H9 (cell line): ENCODE data around the gene H2BK1. TPM values are rescaled to one million over a fixed set of nuclear protein-coding genes. Genes with fewer than 3 reads are reported as not detected.

Experiments used
- DNase-seq: peaks from one replicate; pipeline ENCODE4 v3.0.0-alpha.2; 2017
- H2AFZ ChIP-seq: one replicate; pipeline ENCODE4 v1.6.1; 2013; ENCODE audit warnings: mild to moderate bottlenecking, low read length, control low read depth, moderate library complexity
- H2AK5ac ChIP-seq: 2 replicates; pipeline ENCODE4 v1.6.1; 2013; ENCODE audit warnings: low read length, control low read depth, mixed read lengths; ENCODE audit not compliant: insufficient read length
- H2BK120ac ChIP-seq: one replicate; pipeline ENCODE4 v1.6.1; 2013; ENCODE audit warnings: low read depth, mild to moderate bottlenecking, low read length, control low read depth, inconsistent platforms; ENCODE audit not compliant: poor library complexity, severe bottlenecking
- H2BK12ac ChIP-seq: 2 replicates; pipeline ENCODE4 v1.6.1; 2013; ENCODE audit warnings: low read length, control low read depth, mixed read lengths, low read depth; ENCODE audit not compliant: insufficient read length
- H2BK15ac ChIP-seq: 2 replicates; pipeline ENCODE4 v1.6.1; 2013; ENCODE audit warnings: low read depth, low read length, control low read depth
- H2BK20ac ChIP-seq: one replicate; pipeline ENCODE4 v1.6.1; 2013; ENCODE audit warnings: low read depth, mild to moderate bottlenecking, low read length, control low read depth, inconsistent platforms; ENCODE audit not compliant: poor library complexity, severe bottlenecking
- H2BK5ac ChIP-seq: 2 replicates; pipeline ENCODE4 v1.6.1; 2013; ENCODE audit warnings: low read length, control low read depth, mixed read lengths; ENCODE audit not compliant: insufficient read length
- H3K14ac ChIP-seq: 2 replicates; pipeline ENCODE4 v1.6.1; 2013; ENCODE audit warnings: low read length, control low read depth; ENCODE audit not compliant: insufficient read depth
- H3K18ac ChIP-seq: 2 replicates; pipeline ENCODE4 v1.6.1; 2013; ENCODE audit warnings: low read depth, mild to moderate bottlenecking, mixed read lengths, low read length, control low read depth; ENCODE audit not compliant: insufficient read length
- H3K23ac ChIP-seq: 2 replicates; pipeline ENCODE4 v1.6.1; 2013; ENCODE audit warnings: low read length, control low read depth, mixed read lengths, low read depth; ENCODE audit not compliant: insufficient read length
- H3K23me2 ChIP-seq: 2 replicates; pipeline ENCODE4 v1.6.1; 2013; ENCODE audit warnings: low read depth, mild to moderate bottlenecking, mixed read lengths, low read length, control low read depth; ENCODE audit not compliant: insufficient read length, poor library complexity, severe bottlenecking
- H3K27ac ChIP-seq: 2 replicates; pipeline ENCODE4 v1.5.1; 2013; ENCODE audit warnings: low read length, control low read depth, mixed read lengths, low read depth; ENCODE audit not compliant: insufficient read length
- H3K27me3 ChIP-seq: 2 replicates; pipeline ENCODE4 v1.6.1; 2013; ENCODE audit warnings: low read length, control low read depth, inconsistent platforms; ENCODE audit not compliant: insufficient read depth
- H3K4ac ChIP-seq: 2 replicates; pipeline ENCODE4 v1.6.1; 2013; ENCODE audit warnings: low read depth, mild to moderate bottlenecking, control low read depth, inconsistent platforms, low read length, moderate library complexity
- H3K4me1 ChIP-seq: 2 replicates; pipeline ENCODE4 v1.6.1; 2013; ENCODE audit warnings: low read length, control low read depth, inconsistent platforms; ENCODE audit not compliant: insufficient read depth
- H3K4me2 ChIP-seq: 2 replicates; pipeline ENCODE4 v1.6.1; 2013; ENCODE audit warnings: low read length, control low read depth, mixed read lengths; ENCODE audit not compliant: insufficient read length, insufficient read depth
- H3K56ac ChIP-seq: 2 replicates; pipeline ENCODE4 v1.6.1; 2013; ENCODE audit warnings: low read depth, mild to moderate bottlenecking, mixed read lengths, low read length, control low read depth; ENCODE audit not compliant: insufficient read length
- H3K79me1 ChIP-seq: 2 replicates; pipeline ENCODE4 v1.6.1; 2013; ENCODE audit warnings: low read depth, mild to moderate bottlenecking, moderate library complexity, low read length, control low read depth, inconsistent platforms; ENCODE audit not compliant: insufficient read depth, poor library complexity, severe bottlenecking
- H3K79me2 ChIP-seq: 2 replicates; pipeline ENCODE4 v1.6.1; 2013; ENCODE audit warnings: low read length, control low read depth, inconsistent platforms; ENCODE audit not compliant: insufficient read depth
- H3K9ac ChIP-seq: 2 replicates; pipeline ENCODE4 v1.6.1; 2013; ENCODE audit warnings: low read length, control low read depth, mixed read lengths; ENCODE audit not compliant: insufficient read length; ENCODE audit errors: extremely low read depth
- H3K9me3 ChIP-seq: one replicate; pipeline ENCODE4 v1.6.1; 2013; ENCODE audit warnings: low read depth, low read length, inconsistent platforms; ENCODE audit not compliant: control insufficient read depth
- H3T11ph ChIP-seq: one replicate; pipeline ENCODE4 v1.6.1; 2013; ENCODE audit warnings: mild to moderate bottlenecking, low read length, control low read depth, inconsistent platforms
- H4K20me1 ChIP-seq: one replicate; pipeline ENCODE4 v1.6.1; 2013; ENCODE audit not compliant: control insufficient read depth, insufficient read length, insufficient read depth
- H4K5ac ChIP-seq: 2 replicates; pipeline ENCODE4 v1.6.1; 2013; ENCODE audit warnings: low read depth, mild to moderate bottlenecking, mixed read lengths, low read length, control low read depth; ENCODE audit not compliant: insufficient read length
- H4K8ac ChIP-seq: replicated peaks from 2 replicates; pipeline ENCODE4 v1.6.1; 2013; ENCODE audit warnings: low read length, control low read depth, mixed read lengths, low read depth; ENCODE audit not compliant: insufficient read length
- H4K91ac ChIP-seq: 2 replicates; pipeline ENCODE4 v1.6.1; 2013; ENCODE audit warnings: low read depth, mild to moderate bottlenecking, moderate library complexity, mixed read lengths, low read length, control low read depth; ENCODE audit not compliant: insufficient read length
- H3K27ac Mint-ChIP-seq, 3 experiments: 2 replicates in 2 of 3; 3 replicates in 1 of 3; pipeline ENCODE4 v1.8.0; 2020 to 2021; ENCODE audit warnings: mixed read lengths in 3 of 3, mild to moderate bottlenecking in 1 of 3, moderate library complexity in 1 of 3
- H3K27me3 Mint-ChIP-seq: 2 replicates; pipeline ENCODE4 v1.8.0; 2021; ENCODE audit warnings: low read depth, mild to moderate bottlenecking, moderate library complexity, mixed read lengths
- H3K36me3 Mint-ChIP-seq, 3 experiments: 2 replicates in 2 of 3; 3 replicates in 1 of 3; pipeline ENCODE4 v1.8.0; 2020 to 2021; ENCODE audit warnings: low read depth in 3 of 3, mixed read lengths in 3 of 3; ENCODE audit not compliant: insufficient read depth in 1 of 3
- H3K4me1 Mint-ChIP-seq, 2 experiments: 2 replicates each; pipeline ENCODE4 v1.8.0; 2020; ENCODE audit warnings: mixed read lengths in 2 of 2
- H3K4me3 Mint-ChIP-seq, 2 experiments: 2 replicates in 1 of 2; 3 replicates in 1 of 2; pipeline ENCODE4 v1.8.0; 2020 to 2021; ENCODE audit warnings: mild to moderate bottlenecking in 2 of 2, mixed read lengths in 2 of 2, moderate library complexity in 1 of 2
- H3K9me3 Mint-ChIP-seq, 2 experiments: 2 replicates in 1 of 2; 3 replicates in 1 of 2; pipeline ENCODE4 v1.8.0; 2020; ENCODE audit warnings: mild to moderate bottlenecking in 2 of 2, mixed read lengths in 2 of 2, moderate library complexity in 1 of 2
- WGBS: extraction: QIAGEN DNeasy Blood & Tissue Kit; methylation state at CpG from one replicate; pipeline ENCODE4 v1.1.7; 2013; ENCODE audit warnings: missing lambda C conversion rate, low lambda C conversion rate, mixed read lengths; ENCODE audit not compliant: insufficient read length; ENCODE audit errors: extremely low coverage; 5-methylcytosine and 5-hydroxymethylcytosine counted together
- total RNA-seq: library from RNA; stranded (reverse); gene quantifications from 2 replicates; pipeline ENCODE4 v1.2.1, GENCODE V29; 2021
- TF ChIP-seq, protein P1 (sequence below): fragments of 200-600 bp; sonication (generic); conservative IDR thresholded peaks from 3 replicates; pipeline ENCODE4 v1.8.0; 2021; ENCODE audit warnings: antibody characterized with exemption, mild to moderate bottlenecking

The H2BK1 gene
- total RNA-seq, 1 experiment from 2014 or later = not detected

DNA sequence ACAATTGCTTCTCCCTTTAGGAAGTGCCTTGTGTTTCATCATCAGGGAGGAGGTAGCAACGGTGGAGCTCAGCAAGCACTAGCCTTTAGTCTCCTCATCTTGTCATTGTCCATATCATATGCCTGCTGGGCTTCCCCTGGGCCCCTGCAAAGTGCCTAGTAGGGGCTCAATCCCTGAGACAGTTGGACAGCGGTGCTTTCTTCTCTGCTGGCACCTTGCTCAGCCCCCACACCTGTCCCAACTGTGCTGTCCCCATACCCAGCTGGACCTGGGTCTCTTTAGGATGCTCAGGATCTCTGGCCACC, 32.7 kb upstream of the H2BK1 start:
- no CpG with 5 or more reads among the region's 2 CpGs for WGBS
- Histone ChIP-seq H3T11ph (no peak overlapping the region), H2BK120ac (no peak overlapping the region), H3K79me1 (no peaks in the 10 kb centered on the region), H3K23me2 (no peaks in the 10 kb centered on the region), H3K79me2 (no peaks in the 10 kb centered on the region), H3K23ac (no peak overlapping the region), H3K4me1 (no peaks in the 10 kb centered on the region; the same call in 1 of the 2 replicates), H3K4me2 (no peak overlapping the region), H2AFZ (no peak overlapping the region), H4K8ac (no peak overlapping the region), H2BK12ac (no peak overlapping the region), H3K14ac (no peak overlapping the region), H2BK5ac (no peak overlapping the region), H3K9ac (no peak overlapping the region), H4K20me1 (no peaks in the 10 kb centered on the region), H3K4ac (no peak overlapping the region), H2BK15ac (no peak overlapping the region), H3K27me3 (peaks cover 5% of the 10 kb centered on the region; the same call in 1 of the 2 replicates), H3K9me3 (no peaks in the 10 kb centered on the region), H2BK20ac (no peak overlapping the region), H4K91ac (no peak overlapping the region), H4K5ac (no peak overlapping the region), H3K18ac (no peak overlapping the region), H2AK5ac (no peak overlapping the region), H3K56ac (no peak overlapping the region), H3K27ac (no peak overlapping the region)
- Mint-ChIP-seq H3K36me3 (peaks cover 2 to 5% (median 2%) of the 10 kb centered on the region in 3 experiments; a peak in 6 of 7 replicates), H3K9me3 (no peaks in the 10 kb centered on the region; a peak in 1 of 5 replicates), H3K27ac (no peak overlapping the region; a peak in 1 of 7 replicates), H3K4me3 (no peak overlapping the region), H3K27me3 (peaks cover 44% of the 10 kb centered on the region), H3K4me1 (peaks cover 34 to 42% of the 10 kb centered on the region in 2 experiments)
- DNase-seq = no peak
- TF ChIP-seq, protein P1, sequence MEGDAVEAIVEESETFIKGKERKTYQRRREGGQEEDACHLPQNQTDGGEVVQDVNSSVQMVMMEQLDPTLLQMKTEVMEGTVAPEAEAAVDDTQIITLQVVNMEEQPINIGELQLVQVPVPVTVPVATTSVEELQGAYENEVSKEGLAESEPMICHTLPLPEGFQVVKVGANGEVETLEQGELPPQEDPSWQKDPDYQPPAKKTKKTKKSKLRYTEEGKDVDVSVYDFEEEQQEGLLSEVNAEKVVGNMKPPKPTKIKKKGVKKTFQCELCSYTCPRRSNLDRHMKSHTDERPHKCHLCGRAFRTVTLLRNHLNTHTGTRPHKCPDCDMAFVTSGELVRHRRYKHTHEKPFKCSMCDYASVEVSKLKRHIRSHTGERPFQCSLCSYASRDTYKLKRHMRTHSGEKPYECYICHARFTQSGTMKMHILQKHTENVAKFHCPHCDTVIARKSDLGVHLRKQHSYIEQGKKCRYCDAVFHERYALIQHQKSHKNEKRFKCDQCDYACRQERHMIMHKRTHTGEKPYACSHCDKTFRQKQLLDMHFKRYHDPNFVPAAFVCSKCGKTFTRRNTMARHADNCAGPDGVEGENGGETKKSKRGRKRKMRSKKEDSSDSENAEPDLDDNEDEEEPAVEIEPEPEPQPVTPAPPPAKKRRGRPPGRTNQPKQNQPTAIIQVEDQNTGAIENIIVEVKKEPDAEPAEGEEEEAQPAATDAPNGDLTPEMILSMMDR = no peak
